Measurements from ENCODE around the gene MGLL.
A peak's percentile ranks its signal among the peaks of the same experiment; 100 is the strongest.

Gene MGLL

DNA sequence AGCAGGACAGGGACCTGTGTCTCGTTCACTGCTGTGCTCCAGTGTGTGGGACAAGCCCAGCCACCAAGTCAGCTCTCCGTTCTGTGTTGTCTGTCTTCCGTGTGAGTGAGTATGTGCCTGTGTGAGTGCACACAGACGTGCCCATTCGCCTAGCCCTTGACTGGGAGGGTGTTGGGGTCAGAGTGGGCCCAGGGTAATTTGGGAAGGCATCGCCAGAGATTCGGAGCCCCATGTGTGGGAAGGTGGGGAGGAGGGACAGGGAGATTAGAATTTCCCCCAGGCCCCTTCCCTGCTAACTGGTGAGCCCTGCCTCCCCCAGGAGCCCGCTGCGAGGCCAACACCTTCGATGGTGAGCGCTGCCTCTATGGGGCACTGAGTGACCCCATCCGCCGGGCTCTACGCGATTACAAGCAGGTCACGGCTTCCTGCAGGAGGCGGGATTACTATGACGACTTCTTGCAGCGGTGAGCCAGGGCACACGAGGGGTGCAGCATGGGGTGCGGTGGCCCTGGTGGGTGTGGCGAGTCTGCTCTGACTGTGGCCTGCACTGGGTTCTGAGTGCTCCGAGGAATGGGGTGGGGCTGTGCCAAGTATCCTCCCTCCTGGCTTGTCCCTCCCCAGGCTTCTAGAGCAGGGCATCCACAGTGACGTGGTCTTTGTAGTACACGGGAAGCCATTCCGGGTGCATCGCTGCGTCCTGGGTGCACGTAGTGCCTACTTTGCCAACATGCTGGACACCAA, 146.5 kb downstream of the MGLL start:
- no peak for DNase-seq (ENCODE audit: low read depth, low spot score)

DNA sequence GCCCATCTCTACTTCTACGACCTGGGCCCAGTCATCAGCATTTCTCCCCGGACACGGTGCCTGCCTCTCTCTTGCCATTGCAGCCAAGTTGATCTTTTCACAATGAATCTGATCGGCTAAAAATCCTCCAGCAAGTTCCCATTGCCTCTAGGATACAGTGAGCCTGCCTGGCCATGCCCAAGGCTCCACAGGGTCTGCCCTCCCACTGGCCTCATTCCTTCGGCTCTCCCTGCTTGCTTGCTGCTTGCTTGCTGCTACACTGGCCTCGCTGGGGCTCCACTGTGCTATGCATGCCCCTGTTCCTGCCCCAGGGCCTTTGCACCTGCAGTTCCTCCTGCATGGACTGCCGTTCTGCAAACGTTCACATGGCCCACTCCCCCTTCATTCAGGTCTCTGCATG, 147.5 kb downstream of the MGLL start:
- no peak for DNase-seq (ENCODE audit: low read depth, low spot score)

DNA sequence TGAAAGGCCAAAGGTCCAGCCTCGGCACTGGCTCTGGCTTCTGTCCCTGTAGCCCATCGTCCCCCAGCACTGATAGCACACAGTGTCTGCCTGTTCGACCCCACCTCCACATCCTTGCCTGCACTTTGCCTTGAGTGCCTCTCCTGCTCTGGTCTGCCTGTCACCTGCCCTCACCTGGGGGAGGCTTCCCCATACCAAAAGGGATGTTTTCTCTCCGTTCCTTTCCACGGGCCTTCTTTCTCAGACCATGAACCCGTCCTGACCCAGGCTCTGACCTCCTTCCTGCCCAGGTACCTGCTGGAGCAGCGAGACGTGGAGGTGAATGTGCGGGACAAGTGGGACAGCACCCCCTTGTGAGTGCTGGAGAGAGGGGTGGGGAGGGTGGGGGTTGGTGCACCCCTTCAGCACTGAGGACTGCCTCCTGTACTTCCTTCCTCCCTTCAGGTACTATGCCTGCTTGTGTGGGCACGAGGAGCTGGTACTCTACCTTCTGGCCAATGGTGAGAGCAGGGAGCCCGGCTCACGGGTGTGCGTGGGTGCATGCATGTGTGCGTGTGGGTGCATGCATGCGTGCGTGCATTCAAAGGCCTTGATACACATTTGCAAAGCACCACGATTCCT, 148.1 kb downstream of the MGLL start:
- DNase-seq (ENCODE audit: low read depth, low spot score), result no peak

DNA sequence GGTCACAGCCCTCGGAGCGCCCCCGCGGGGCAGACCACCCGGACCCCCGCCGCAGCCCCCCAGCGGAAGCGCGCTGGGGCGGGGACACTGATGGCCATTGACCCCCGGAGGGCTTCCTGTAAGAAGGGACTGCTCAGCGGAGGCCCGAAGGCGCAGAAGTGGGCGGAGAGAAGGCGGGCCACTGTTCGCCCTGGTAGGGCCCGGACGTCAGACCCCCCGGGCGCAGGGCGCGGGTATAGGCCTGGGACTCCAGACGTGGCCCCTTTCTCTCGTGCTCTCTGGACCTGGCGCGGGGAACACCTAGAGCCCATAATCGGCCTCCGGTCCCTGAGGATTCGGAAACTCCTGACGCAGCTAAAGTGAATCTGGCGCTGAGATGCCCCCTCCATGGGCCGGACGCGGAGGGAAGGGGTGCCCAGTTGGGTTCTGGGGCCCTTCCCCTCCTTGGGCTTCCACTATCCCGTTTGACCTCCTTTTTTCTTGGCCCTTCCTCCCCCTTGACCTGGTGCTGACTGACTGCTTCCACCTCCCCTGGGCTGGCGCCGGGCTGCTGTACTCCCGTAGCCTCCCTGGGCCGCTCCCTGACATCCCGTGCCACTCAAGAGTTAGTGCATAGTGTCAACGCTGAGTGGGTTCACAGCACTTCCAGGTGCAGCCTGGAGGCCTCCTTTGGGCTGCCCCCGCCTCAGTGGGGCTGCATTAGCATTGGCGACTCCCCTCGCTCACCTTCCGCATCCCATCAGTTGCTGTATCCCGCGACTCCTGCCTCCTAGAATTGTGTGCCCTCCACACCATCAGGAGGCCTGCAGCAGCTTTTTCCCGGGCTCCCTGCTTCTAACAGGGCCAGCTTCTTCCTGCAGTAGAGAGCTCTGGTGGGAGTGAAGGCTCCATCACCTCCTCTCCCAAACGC, 148.9 kb downstream of the MGLL start:
- no peak for DNase-seq (ENCODE audit: low read depth, low spot score)

DNA sequence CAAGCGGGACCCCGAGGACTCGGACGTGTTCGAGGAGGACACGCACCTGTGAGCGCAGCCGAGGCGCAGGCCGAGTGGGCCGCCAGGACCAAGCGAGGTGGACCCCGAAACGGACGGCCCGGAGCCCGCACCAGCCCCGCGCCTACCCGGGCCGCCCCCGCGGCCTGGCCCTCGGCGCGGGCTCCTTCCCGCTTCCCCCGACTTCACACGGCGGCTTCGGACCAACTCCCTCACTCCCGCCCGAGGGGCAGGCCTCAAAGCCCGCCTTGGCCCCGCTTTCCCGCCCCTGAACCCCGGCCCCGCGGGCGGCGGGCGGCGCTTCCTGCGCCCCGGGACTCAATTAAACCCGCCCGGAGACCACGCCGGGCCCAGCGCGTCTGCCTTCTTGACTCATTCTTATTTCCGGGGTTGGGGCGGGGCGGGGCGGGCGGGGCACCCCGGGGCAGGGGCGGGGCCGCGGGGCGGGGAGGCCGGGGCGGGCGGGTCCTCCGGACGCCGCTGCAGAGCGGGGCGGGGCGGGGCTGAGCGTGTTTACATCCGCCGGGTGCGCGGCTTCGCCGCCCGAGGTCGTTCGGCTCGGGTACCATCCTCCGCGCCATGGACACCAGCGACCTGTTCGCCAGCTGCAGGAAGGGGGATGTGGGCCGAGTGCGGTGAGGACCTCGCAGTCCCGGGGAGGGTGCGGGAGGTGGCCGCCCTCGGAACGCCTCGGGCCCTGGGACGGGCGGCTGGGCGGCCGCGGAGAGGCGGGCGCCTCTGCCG, 149.7 kb downstream of the MGLL start, which contains the start of gene ABTB1:
Gene ABTB1, plus strand, starts transcription at position 524 of the 762 bp plus-strand sequence. Its CDS starts 74 bp downstream, at position 598.
- peak; percentile 64 for DNase-seq (ENCODE audit: low read depth, low spot score)

DNA sequence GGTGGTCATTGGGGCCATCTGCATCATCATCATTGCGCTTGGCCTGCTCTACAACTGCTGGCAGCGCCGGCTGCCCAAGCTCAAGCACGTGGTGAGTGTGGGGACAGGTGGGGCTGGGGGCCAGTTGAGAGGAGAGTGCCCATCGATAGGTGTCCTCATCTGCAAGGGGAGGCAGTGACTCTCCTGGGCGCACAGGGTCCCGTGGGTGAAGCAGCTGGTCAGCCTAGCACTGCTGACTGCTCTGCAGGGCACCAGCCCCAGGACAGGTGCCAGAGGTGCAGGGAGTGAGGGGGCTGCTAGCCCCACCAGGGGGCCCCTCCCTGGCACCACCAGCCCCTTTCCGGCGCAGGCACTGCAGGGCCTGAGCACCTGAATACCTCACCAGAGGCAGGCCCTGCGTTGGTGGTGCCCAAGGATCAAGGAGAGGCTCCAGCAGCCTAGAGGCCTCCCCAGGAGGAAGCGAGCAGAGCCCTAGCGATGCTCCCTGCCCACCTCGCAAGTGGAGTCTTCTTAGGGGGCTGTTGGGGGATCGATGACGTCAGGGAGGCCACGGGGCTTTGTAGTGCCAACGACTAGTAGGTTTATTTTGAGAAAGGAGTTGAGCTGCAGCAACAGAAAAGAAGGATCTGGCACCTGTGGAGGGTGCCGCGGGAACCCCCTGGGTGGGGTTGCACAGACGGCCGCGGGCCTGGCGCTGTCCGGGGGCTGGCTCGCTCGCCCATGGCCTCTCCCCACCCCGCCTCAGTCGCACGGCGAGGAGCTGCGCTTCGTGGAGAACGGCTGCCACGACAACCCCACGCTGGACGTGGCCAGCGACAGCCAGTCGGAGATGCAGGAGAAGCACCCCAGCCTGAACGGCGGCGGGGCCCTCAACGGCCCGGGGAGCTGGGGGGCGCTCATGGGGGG, 150.5 kb downstream of the MGLL start:
- DNase-seq (ENCODE audit: low read depth, low spot score), result no peak

DNA sequence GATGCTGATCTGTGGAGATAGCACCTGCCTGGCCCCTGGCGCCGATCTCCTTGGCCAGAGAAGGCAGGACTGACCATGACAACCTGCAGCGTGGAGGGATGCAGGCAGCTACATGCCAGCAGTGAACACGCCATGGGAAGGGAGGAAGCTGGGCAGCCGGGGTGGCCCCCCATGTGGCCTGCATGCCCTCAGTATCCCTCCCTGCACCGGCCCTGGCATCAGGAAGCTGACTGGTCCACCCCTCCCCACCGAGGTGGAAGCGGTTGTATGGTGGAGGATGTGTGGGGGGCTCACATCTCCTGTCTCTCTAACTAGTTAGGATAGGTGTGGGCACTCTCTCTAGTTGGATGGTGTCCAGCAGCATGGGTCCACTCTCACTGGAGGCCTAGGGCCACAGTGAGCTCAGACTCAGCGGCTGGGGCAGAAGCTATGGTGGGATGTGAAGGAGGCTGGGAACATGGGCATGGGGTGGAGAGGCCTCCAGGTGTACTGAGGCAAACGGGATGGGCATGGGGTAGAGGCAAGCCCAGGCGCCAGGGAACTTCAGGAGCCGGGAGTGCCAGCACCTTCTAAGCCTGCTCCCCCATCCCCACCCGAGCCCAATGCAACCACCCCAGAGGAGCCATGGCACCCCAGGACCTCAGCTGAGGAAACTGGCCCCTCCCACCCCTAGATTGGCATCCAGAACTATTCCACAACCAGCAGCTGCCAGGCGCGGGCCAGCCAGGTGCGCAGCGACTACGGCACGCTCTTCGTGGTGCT, 151.4 kb downstream of the MGLL start:
- no peak for DNase-seq (ENCODE audit: low read depth, low spot score)

DNA sequence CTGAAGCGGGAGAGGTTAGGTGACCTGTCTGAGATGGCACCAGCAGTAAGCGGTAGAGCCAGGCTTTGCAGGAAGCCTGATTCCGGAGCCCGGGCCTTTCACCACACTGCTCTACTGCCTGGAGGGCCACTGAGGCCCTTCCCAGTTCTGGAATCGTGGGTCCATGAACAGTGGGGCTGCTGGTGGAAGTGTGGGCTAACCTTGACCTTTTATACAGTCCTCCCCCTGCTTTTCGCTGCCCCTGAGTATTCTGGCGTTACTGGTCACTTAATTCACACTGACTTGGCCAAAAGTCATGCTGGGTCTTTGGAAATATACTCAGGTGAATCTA, 152.1 kb downstream of the MGLL start:
- no peak for DNase-seq (ENCODE audit: low read depth, low spot score)

DNA sequence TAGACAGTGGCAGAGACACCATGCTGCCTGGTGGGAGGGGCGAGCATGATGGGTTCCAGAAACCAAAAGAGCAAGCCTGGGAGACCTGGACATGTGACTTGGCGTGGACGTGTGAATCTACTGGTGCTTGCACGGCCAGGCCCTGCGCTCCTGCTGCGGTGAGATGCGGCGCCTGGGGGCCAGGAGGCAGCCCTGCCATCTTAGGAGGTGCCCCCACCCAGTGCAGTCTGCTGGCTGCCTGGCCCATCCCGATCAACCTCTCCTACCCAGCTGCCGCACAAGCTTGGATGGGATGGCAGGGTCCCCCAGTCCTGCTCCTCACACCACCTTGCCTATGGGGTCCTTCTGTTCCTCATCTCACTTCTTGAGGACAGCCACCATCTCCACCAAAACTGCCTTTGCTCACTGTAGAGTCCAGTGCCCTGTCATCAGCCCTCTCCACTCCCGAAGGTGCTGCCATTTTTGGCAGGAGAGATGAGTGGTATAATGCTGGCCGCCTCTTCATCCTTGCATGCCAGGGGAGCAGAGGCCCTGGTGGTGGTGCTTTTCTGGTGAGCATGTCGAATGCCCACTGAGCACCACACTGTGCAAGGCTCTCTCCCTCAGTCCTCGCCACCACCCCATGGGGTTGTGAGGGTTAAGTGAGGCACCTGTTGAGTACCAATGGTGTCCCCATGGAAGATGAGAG, 152.6 kb downstream of the MGLL start:
- DNase-seq (ENCODE audit: low read depth, low spot score), result no peak

DNA sequence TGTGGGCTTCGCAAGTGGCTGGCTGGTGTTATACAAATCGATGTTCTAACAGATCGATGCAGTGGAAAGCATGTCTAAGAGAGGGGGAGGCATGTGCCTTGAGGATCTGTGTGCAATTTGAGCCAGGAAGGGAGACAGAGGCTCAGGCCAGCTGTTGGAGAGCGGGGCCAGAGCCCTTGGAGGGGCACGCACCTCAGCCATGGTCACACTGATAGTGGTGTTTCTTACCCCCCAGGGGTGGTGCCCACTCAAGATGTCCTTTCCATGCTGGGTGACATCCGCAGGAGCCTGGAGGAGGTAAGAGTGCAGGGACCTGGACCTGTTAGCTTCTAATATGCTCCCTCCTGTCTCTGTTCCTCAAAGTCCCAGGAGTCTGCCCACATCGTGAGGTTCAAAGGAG, 153.4 kb downstream of the MGLL start:
- no peak for DNase-seq (ENCODE audit: low read depth, low spot score)

DNA sequence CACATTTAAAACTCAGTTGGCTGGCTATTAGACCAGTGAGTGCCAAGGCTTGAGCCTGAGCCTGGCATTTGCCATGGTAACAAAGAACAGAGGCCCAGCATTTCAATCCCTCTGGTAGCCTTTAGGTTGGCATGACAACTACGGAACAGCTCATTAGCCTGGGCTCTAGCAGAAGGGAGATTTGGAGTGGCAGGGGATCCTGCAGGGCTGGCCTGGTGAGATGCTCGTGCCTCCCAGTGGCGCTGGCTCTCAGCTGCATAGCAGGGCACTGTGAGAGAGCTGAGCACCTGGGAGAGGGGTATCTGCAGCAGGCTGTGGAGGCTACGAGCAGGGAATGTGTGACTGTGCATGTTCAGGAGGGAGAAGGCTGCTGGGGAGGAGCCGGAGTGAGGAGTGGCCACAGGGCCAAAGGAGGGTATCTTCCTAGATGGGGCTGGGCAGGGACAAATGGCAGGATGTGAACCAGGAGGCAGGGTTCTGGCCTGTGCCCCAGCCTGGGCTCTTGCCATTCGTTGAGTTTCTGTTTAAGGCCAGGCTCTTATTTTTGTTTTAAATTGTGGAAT, 155.1 kb downstream of the MGLL start:
- DNase-seq (ENCODE audit: low read depth, low spot score), result no peak

DNA sequence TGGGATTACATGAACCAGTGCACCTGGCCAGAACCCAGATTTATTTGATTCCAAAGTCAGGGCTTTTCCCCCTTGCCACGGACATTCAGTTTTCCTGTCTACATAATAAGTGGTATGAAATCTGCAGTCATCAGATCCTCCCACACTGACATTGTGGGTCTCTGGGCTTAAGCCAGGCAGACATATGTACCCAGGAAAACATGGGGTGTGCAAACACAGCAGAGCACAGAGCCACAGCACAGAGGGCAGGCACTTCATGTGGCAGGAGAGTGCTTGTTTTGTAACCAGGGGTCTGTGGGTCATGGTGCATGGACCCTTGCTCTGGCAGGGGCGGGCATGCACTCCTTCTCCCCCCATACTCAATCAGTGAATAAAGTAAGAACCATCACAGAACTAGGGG, 155.6 kb downstream of the MGLL start:
- DNase-seq (ENCODE audit: low read depth, low spot score), result no peak

DNA sequence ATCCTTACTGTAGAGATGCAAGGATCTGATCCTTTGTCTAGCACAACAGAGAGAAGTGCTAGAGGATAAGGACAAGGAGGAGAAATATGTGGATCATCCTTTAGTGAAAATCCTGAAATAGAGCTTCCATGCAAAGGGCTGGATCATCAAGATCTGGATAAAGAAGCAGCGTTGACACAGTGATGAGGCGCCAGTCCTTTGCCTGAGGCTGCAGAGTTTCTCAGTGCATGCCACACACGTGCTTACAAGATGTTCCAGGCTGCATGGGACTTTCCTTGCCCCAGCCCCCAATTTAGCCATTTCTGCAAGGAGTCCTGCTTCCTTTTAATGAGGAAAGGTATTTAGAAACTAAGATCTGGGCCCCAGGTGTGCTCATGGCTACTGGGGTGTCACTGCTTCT, 156.7 kb downstream of the MGLL start:
- no peak for DNase-seq (ENCODE audit: low read depth, low spot score)

DNA sequence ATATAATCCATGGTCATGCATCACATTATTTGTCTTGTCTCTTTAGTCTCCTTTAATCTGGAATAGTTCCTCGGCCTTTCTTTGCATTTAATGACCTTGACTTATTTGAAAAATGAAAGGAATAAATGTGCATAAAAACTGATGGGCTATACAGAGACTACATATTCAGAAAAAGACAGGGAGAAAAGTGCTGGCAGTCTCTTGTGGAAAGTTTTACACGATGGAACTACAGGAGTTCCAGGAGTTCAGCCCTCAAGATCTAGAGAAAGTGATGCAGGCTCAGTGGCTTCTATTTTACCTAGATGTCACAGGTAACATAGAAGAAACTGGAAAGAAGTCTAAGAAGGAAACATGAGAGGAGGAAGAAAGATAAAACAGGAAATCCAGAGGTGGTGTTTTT, 157.2 kb downstream of the MGLL start:
- DNase-seq (ENCODE audit: low read depth, low spot score), result no peak

DNA sequence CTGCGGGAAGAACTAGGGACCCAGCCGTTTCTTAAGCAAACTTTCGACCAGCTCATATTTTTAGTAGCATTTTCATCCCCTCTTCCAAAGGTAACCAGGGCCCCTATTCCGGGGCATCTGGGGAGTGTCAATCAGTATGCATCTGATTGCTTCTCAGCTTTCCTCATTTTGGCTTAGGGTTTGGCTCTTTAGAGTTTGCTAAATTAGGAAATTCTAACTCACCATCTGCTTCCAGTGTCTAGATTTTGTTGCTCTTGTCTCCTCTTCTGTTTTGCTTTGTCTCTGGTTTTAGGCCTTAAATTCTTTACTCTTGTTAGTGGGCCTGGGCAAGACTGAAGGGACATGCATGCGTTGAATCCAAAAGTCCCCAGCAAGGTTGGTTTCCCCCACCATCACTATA, 159.2 kb downstream of the MGLL start:
- DNase-seq (ENCODE audit: low read depth, low spot score), result no peak

DNA sequence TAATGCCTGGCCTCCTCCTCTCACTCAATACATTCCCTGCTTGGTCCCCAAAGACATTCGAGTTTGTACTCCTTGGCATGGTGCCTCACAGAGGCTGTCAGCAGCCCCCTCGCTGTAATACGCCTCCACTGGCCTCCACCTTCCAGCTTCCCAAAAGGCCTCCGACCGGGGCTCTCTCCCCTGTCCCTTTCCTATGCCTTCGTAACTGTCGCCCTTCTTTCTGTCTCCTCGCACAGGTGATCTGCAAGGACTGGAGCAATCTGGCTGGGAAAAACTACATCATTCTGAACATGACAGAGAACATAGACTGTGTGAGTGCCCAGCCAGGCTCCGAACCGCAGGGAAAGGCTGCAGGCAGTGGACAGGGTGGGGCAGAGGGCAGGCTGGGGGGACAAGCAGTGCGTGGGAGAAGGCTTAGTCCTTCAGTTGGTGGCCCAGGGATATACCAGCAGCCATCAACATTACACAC, 160.3 kb downstream of the MGLL start:
- DNase-seq (ENCODE audit: low read depth, low spot score), result no peak

DNA sequence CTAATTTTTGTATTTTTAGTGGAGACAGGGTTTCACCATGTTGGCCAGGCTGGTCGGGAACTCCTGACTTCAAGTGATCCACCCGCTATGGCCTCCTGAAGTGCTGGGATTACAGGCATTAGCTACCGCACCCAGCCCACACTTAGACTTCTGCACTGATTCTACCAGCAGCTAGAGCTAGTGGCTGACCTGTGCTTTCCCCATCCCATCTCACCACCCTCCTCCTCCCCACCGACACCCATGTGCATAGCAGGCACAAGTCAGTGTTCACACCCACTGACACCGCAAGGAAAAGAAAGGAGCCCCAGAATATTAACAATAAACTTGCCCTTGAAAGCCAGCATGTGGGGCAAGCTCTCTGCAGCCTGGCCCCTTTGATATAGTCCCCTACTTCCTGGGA, 160.7 kb downstream of the MGLL start:
- DNase-seq (ENCODE audit: low read depth, low spot score), result no peak

DNA sequence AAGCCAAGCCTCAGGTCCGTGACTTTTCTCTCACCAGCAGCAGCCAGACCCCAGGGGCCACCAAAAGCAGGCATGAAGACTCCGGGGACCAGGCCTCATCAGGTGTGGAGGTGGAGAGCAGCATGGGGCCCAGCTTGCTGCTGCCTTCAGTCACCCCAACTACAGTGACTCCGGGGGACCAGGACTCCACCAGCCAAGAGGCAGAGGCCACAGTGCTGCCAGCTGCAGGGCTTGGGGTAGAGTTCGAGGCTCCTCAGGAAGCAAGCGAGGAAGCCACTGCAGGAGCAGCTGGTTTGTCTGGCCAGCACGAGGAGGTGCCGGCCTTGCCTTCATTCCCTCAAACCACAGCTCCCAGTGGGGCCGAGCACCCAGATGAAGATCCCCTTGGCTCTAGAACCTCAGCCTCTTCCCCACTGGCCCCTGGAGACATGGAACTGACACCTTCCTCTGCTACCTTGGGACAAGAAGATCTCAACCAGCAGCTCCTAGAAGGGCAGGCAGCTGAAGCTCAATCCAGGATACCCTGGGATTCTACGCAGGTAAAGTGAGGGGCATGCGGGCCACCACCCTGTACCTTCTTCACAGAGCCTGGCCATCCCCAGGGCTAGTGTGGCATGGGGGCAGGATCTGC, 161.6 kb downstream of the MGLL start:
- DNase-seq (ENCODE audit: low read depth, low spot score), result no peak

DNA sequence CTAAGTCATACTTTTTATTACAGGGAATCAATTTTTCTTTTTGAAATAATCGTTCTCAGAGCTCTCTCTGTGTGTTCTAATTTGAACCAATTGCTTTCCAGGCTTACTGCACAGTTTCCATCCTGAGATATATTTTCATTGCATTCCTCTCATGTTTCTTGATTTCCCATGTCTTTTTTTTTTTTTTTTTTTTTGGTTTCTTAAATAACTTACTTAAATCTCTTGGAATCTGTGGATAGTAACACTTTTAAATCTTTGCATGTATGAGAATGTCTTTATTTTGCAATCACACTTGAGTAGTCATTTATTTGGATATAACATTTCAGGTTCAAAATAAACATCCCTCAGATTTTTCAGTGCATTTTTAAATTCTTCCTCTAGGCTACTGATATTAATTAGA, 164.1 kb downstream of the MGLL start:
- no peak for DNase-seq (ENCODE audit: low read depth, low spot score)
